Measurements from ENCODE around the gene FSIP1. TPM values are rescaled to one million over a fixed set of nuclear protein-coding genes. Genes with fewer than 3 reads are reported as not detected.

The FSIP1 gene
- total RNA-seq, 2 donors from 2014 or later = 0.33 TPM; not detected in 1

- Histone ChIP-seq H3K4me1 (peaks cover 42% of the 10 kb centered on the region), H3K27ac (peak overlapping the region; percentile 54 to 80 (median 80)), H3K4me3 (no peak overlapping the region), H3K27me3 (no peaks in the 10 kb centered on the region), H3K9me3 (no peaks in the 10 kb centered on the region), H3K36me3 (replicated peaks in 1 of 2; ENCODE audit: insufficient read depth in 1 of 2, low read depth in 2 of 2) (no peaks in the 10 kb centered on the region)
- intact Hi-C loops (cut with DNase I) = loop anchor here (5.0 to 10.0 kb wide), 3 partner anchors 405 to 865 kb away; no protein-coding TSS in a partner anchor
- DNase-seq = peak; percentile 50 to 64 (median 56)
- TF ChIP-seq POLR2A (IDR thresholded peaks at IDR 0.05) (no peak), CTCF (IDR thresholded peaks at IDR 0.05) (no peak)
- WGBS, 2 donors = 10 to 21% methylated on average over 18 of the region's 18 CpGs
- peak; percentile 38 for ATAC-seq
Observed at GRCh38 chr15:39579487-39580116, 203.0 kb downstream of the FSIP1 start.

- Histone ChIP-seq H3K9me3 (no peaks in the 10 kb centered on the region), H3K27ac (peak overlapping the region in 2 of 4 donors; percentile 54 to 80), H3K4me3 (no peak overlapping the region), H3K27me3 (no peaks in the 10 kb centered on the region), H3K36me3 (replicated peaks in 1 of 2; ENCODE audit: insufficient read depth in 1 of 2, low read depth in 2 of 2) (no peaks in the 10 kb centered on the region), H3K4me1 (peaks cover 42% of the 10 kb centered on the region)
- no peak for TF ChIP-seq POLR2A (IDR thresholded peaks at IDR 0.05)
- TF ChIP-seq CTCF (IDR thresholded peaks at IDR 0.05) = no peak
- intact Hi-C loops (cut with DNase I) = loop anchor here (10.0 kb wide), 1 partner anchor 404 kb away; no protein-coding TSS in a partner anchor
- DNase-seq (no peak), ATAC-seq (no peak)
- 69 to 76% methylated on average over 5 of the region's 5 CpGs for WGBS, 2 donors
Observed at GRCh38 chr15:39578851-39579486, 203.7 kb downstream of the FSIP1 start.

GRCh38 chr15:39575180-39575579 lies 207.5 kb downstream of the FSIP1 start:
- ATAC-seq (no peak), DNase-seq (no peak)
- Histone ChIP-seq H3K36me3 (replicated peaks in 1 of 2; ENCODE audit: insufficient read depth in 1 of 2, low read depth in 2 of 2) (no peaks in the 10 kb centered on the region), H3K9me3 (no peaks in the 10 kb centered on the region), H3K27ac (no peak overlapping the region), H3K4me3 (no peak overlapping the region), H3K4me1 (peaks cover 12% of the 10 kb centered on the region), H3K27me3 (no peaks in the 10 kb centered on the region)
- intact Hi-C loops (cut with DNase I) = loop anchor here (10.0 kb wide), 1 partner anchor 400 kb away; no protein-coding TSS in a partner anchor
- WGBS, 2 donors = 84 to 87% methylated on average over 6 of the region's 6 CpGs
- no peak for TF ChIP-seq CTCF (IDR thresholded peaks at IDR 0.05)
- TF ChIP-seq POLR2A (IDR thresholded peaks at IDR 0.05) = no peak

GRCh38 chr15:39574427-39574826 lies 208.2 kb downstream of the FSIP1 start:
- 90 to 97% methylated on average over 1 of the region's 1 CpG for WGBS, 2 donors
- TF ChIP-seq CTCF (IDR thresholded peaks at IDR 0.05) (no peak), POLR2A (IDR thresholded peaks at IDR 0.05) (no peak)
- no peak overlapping the region for H3K27ac ChIP-seq
- H3K36me3 ChIP-seq (replicated peaks in 1 of 2; ENCODE audit: insufficient read depth in 1 of 2, low read depth in 2 of 2) = no peaks in the 10 kb centered on the region
- no peaks in the 10 kb centered on the region for H3K27me3 ChIP-seq
- ATAC-seq (no peak), DNase-seq (no peak)
- intact Hi-C loops (cut with DNase I) = loop anchor here (10.0 kb wide), 1 partner anchor 400 kb away; no protein-coding TSS in a partner anchor
- no peak overlapping the region for H3K4me3 ChIP-seq
- no peaks in the 10 kb centered on the region for H3K9me3 ChIP-seq
- peaks cover 5% of the 10 kb centered on the region for H3K4me1 ChIP-seq

Measured in body of pancreas (tissue), 4 donors.